ENCODE measurements around the gene MAGI1. TPM values are rescaled to one million over a fixed set of nuclear protein-coding genes. Genes with fewer than 3 reads are reported as not detected.

MAGI1 gene
- polyA plus RNA-seq, 2 donors = 6.0 to 10.6 TPM

DNA sequence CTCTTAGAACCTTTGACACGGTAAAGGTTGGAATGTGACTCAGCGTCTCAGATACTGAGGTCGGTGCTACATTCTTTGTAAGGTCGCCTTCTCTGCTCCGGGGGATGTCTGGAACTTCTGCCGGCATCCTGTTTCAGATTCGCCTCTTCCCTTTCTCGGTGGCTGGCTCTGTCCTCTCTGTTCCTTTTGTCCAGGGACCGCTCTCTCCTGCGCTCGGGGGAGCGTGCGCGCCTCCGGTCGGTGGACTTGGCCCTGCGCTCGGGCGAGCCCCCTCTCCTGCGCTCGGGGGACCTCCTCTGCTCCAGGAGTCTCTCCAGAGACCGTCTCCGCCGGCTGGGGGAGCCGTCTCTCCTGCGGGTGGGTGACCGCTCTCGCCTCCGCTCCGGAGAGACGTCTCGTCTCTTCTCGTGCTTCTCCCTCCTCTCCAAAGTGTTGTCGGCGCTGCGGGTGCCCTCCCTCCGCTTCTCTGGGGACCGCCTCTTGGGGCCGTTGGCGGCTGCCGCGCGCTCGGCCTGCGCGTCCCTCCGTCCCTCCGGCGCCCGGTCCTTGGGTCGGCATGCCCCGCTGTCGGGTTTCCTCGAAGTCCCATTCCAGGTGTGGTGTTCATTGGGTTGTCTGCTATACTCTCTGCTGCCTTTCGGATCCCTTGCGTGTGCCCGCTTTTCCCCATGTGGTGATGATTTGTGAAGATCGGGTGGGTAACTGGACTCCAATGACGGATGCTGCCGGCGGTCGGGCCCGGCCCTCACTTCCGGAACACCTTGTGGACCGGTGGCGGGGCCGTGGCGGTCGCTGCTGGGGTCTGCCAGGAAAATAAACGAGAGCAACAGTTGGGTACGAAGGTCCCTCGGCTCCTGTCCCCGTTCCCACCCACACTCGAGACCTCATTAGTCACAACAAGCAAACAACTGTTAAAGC, 682.1 kb downstream of the MAGI1 start:
- Histone ChIP-seq H3K27ac (ENCODE audit: low read depth in 2 of 2, low read length in 1 of 2) (no peak overlapping the region), H3K4me3 (ENCODE audit: low read depth in 1 of 2, low read length in 2 of 2) (no peak overlapping the region), H3K36me3 (ENCODE audit: control insufficient read depth in 2 of 2, insufficient read depth in 2 of 2, low read length in 1 of 2) (peaks cover 3 to 5% of the 10 kb centered on the region in 2 donors), H3K27me3 (ENCODE audit: control insufficient read depth in 1 of 2, insufficient read depth in 2 of 2, low read length in 2 of 2) (no peaks in the 10 kb centered on the region), H3K4me1 (ENCODE audit: control insufficient read depth in 2 of 2, insufficient read depth in 2 of 2, low read length in 1 of 2) (no peaks in the 10 kb centered on the region), H3K9me3 (ENCODE audit: control insufficient read depth in 2 of 2, insufficient read depth in 1 of 2, low read depth in 1 of 2, low read length in 1 of 2) (no peaks in the 10 kb centered on the region)
- 62 to 63% methylated on average over 74 of the region's 74 CpGs for WGBS, 2 donors

DNA sequence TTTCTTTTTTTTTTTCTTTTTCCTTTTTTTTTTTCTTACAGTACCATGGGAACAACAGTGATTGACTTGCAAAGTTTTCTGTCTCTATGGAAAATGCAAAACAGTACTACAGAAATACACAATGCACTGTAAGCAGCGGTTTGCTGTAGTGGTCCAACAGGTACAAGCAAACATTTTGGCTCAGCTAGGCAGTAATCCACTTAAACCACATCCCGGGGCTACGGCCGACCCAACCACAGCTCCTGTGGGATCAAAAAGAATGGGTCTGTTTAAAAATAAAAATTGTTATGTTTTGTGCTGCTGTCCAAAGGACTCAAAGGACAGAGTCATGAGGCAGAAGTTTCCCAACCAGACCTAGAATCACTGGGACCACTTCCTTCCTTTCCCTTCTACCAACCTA, 683.8 kb downstream of the MAGI1 start:
- WGBS, 2 donors = 76 to 82% methylated on average over 4 of the region's 4 CpGs
- Histone ChIP-seq H3K4me3 (ENCODE audit: low read depth in 1 of 2, low read length in 2 of 2) (no peak overlapping the region), H3K4me1 (ENCODE audit: control insufficient read depth in 2 of 2, insufficient read depth in 2 of 2, low read length in 1 of 2) (no peaks in the 10 kb centered on the region), H3K27ac (ENCODE audit: low read depth in 2 of 2, low read length in 1 of 2) (no peak overlapping the region), H3K36me3 (ENCODE audit: control insufficient read depth in 2 of 2, insufficient read depth in 2 of 2, low read length in 1 of 2) (peaks cover 3 to 5% of the 10 kb centered on the region in 2 donors), H3K9me3 (ENCODE audit: control insufficient read depth in 2 of 2, insufficient read depth in 1 of 2, low read depth in 1 of 2, low read length in 1 of 2) (no peaks in the 10 kb centered on the region), H3K27me3 (ENCODE audit: control insufficient read depth in 1 of 2, insufficient read depth in 2 of 2, low read length in 2 of 2) (no peaks in the 10 kb centered on the region)

DNA sequence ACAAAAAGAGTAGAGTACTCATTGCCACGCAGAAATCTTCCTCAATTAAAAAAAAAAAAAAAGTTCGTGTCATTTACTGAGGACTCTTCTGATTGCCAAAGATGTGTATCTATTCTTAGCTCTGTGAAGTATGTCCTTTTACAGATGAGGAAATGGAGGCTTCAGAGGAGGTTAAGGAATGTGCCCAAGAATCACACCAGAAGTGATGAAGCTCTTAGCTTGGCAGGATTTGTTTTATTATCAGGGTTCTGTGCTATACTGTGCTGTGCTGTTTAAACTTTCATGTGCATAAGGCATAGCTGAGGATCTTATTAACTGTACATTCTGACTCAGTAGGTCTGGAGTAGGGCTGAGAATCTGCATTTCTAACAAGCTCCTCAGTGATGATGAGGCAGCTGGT, 685.8 kb downstream of the MAGI1 start:
- Histone ChIP-seq H3K27ac (ENCODE audit: low read depth in 2 of 2, low read length in 1 of 2) (no peak overlapping the region), H3K27me3 (ENCODE audit: control insufficient read depth in 1 of 2, insufficient read depth in 2 of 2, low read length in 2 of 2) (no peaks in the 10 kb centered on the region), H3K36me3 (ENCODE audit: control insufficient read depth in 2 of 2, insufficient read depth in 2 of 2, low read length in 1 of 2) (peaks cover 0 to 5% of the 10 kb centered on the region in 2 donors), H3K4me1 (ENCODE audit: control insufficient read depth in 2 of 2, insufficient read depth in 2 of 2, low read length in 1 of 2) (no peaks in the 10 kb centered on the region), H3K4me3 (ENCODE audit: low read depth in 1 of 2, low read length in 2 of 2) (no peak overlapping the region), H3K9me3 (ENCODE audit: control insufficient read depth in 2 of 2, insufficient read depth in 1 of 2, low read depth in 1 of 2, low read length in 1 of 2) (no peaks in the 10 kb centered on the region)
- 70 to 74% methylated on average over 2 of the region's 2 CpGs for WGBS, 2 donors

DNA sequence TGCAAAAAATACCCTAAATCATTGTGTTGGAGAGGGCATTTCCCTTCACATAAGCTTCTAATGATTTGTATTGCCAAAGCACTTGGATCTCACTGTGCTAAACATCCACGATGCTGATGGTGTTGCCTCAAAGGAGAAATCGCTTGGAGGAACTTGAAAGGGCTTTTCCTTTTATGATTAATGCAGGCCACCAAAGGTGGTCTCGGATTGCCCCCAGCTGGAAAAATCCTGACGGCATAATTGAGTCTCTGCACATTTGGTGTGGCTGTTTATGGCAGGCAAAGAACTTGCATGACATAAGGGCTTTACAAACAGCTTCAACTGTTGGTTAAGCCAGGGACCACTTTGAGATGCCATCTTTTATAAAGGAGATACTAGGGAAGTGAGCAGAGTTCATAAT, 687.0 kb downstream of the MAGI1 start:
- peaks cover 0 to 5% of the 10 kb centered on the region in 2 donors for H3K36me3 ChIP-seq (ENCODE audit: control insufficient read depth in 2 of 2, insufficient read depth in 2 of 2, low read length in 1 of 2)
- no peak overlapping the region for H3K4me3 ChIP-seq (ENCODE audit: low read depth in 1 of 2, low read length in 2 of 2)
- WGBS, 2 donors = 75% methylated on average over 4 of the region's 4 CpGs
- H3K27ac ChIP-seq (ENCODE audit: low read depth in 2 of 2, low read length in 1 of 2) = no peak overlapping the region
- H3K27me3 ChIP-seq (ENCODE audit: control insufficient read depth in 1 of 2, insufficient read depth in 2 of 2, low read length in 2 of 2) = no peaks in the 10 kb centered on the region
- H3K4me1 ChIP-seq (ENCODE audit: control insufficient read depth in 2 of 2, insufficient read depth in 2 of 2, low read length in 1 of 2) = no peaks in the 10 kb centered on the region
- H3K9me3 ChIP-seq (ENCODE audit: control insufficient read depth in 2 of 2, insufficient read depth in 1 of 2, low read depth in 1 of 2, low read length in 1 of 2) = no peaks in the 10 kb centered on the region

GRCh38 chr3:65350801-65351476, 687.8 kb downstream of the MAGI1 start:
- Histone ChIP-seq H3K9me3 (ENCODE audit: control insufficient read depth in 2 of 2, insufficient read depth in 1 of 2, low read depth in 1 of 2, low read length in 1 of 2) (no peaks in the 10 kb centered on the region), H3K27ac (ENCODE audit: low read depth in 2 of 2, low read length in 1 of 2) (no peak overlapping the region), H3K4me1 (ENCODE audit: control insufficient read depth in 2 of 2, insufficient read depth in 2 of 2, low read length in 1 of 2) (no peaks in the 10 kb centered on the region), H3K36me3 (ENCODE audit: control insufficient read depth in 2 of 2, insufficient read depth in 2 of 2, low read length in 1 of 2) (no peaks in the 10 kb centered on the region), H3K4me3 (ENCODE audit: low read depth in 1 of 2, low read length in 2 of 2) (no peak overlapping the region), H3K27me3 (ENCODE audit: control insufficient read depth in 1 of 2, insufficient read depth in 2 of 2, low read length in 2 of 2) (no peaks in the 10 kb centered on the region)
- 69 to 79% methylated on average over 5 of the region's 5 CpGs for WGBS, 2 donors

- no peak overlapping the region for H3K27ac ChIP-seq (ENCODE audit: low read depth in 2 of 2, low read length in 1 of 2)
- no peaks in the 10 kb centered on the region for H3K4me1 ChIP-seq (ENCODE audit: control insufficient read depth in 2 of 2, insufficient read depth in 2 of 2, low read length in 1 of 2)
- no peak overlapping the region for H3K4me3 ChIP-seq (ENCODE audit: low read depth in 1 of 2, low read length in 2 of 2)
- H3K9me3 ChIP-seq (ENCODE audit: control insufficient read depth in 2 of 2, insufficient read depth in 1 of 2, low read depth in 1 of 2, low read length in 1 of 2) = no peaks in the 10 kb centered on the region
- no peaks in the 10 kb centered on the region for H3K36me3 ChIP-seq (ENCODE audit: control insufficient read depth in 2 of 2, insufficient read depth in 2 of 2, low read length in 1 of 2)
- no peaks in the 10 kb centered on the region for H3K27me3 ChIP-seq (ENCODE audit: control insufficient read depth in 1 of 2, insufficient read depth in 2 of 2, low read length in 2 of 2)
- 73 to 83% methylated on average over 8 of the region's 8 CpGs for WGBS, 2 donors
These were observed 690.2 kb downstream of the MAGI1 start for GRCh38 chr3:65348398-65348995.

- Histone ChIP-seq H3K27ac (ENCODE audit: low read depth in 2 of 2, low read length in 1 of 2) (no peak overlapping the region), H3K36me3 (ENCODE audit: control insufficient read depth in 2 of 2, insufficient read depth in 2 of 2, low read length in 1 of 2) (no peaks in the 10 kb centered on the region), H3K9me3 (ENCODE audit: control insufficient read depth in 2 of 2, insufficient read depth in 1 of 2, low read depth in 1 of 2, low read length in 1 of 2) (no peaks in the 10 kb centered on the region), H3K4me3 (ENCODE audit: low read depth in 1 of 2, low read length in 2 of 2) (no peak overlapping the region), H3K27me3 (ENCODE audit: control insufficient read depth in 1 of 2, insufficient read depth in 2 of 2, low read length in 2 of 2) (no peaks in the 10 kb centered on the region), H3K4me1 (ENCODE audit: control insufficient read depth in 2 of 2, insufficient read depth in 2 of 2, low read length in 1 of 2) (no peaks in the 10 kb centered on the region)
- WGBS, 2 donors = 77 to 86% methylated on average over 1 of the region's 1 CpG
These were observed 691.6 kb downstream of the MAGI1 start for GRCh38 chr3:65347166-65347565.

- WGBS, 2 donors = 97 to 98% methylated on average over 2 of the region's 2 CpGs
- H3K4me3 ChIP-seq (ENCODE audit: low read depth in 1 of 2, low read length in 2 of 2) = no peak overlapping the region
- H3K4me1 ChIP-seq (ENCODE audit: control insufficient read depth in 2 of 2, insufficient read depth in 2 of 2, low read length in 1 of 2) = no peaks in the 10 kb centered on the region
- no peaks in the 10 kb centered on the region for H3K27me3 ChIP-seq (ENCODE audit: control insufficient read depth in 1 of 2, insufficient read depth in 2 of 2, low read length in 2 of 2)
- no peaks in the 10 kb centered on the region for H3K36me3 ChIP-seq (ENCODE audit: control insufficient read depth in 2 of 2, insufficient read depth in 2 of 2, low read length in 1 of 2)
- no peak overlapping the region for H3K27ac ChIP-seq (ENCODE audit: low read depth in 2 of 2, low read length in 1 of 2)
- no peaks in the 10 kb centered on the region for H3K9me3 ChIP-seq (ENCODE audit: control insufficient read depth in 2 of 2, insufficient read depth in 1 of 2, low read depth in 1 of 2, low read length in 1 of 2)
These were observed 693.9 kb downstream of the MAGI1 start for GRCh38 chr3:65344846-65345245.

- 77 to 90% methylated on average over 3 of the region's 3 CpGs for WGBS, 2 donors
- no peak overlapping the region for H3K4me3 ChIP-seq (ENCODE audit: low read depth in 1 of 2, low read length in 2 of 2)
- H3K27me3 ChIP-seq (ENCODE audit: control insufficient read depth in 1 of 2, insufficient read depth in 2 of 2, low read length in 2 of 2) = no peaks in the 10 kb centered on the region
- H3K4me1 ChIP-seq (ENCODE audit: control insufficient read depth in 2 of 2, insufficient read depth in 2 of 2, low read length in 1 of 2) = no peaks in the 10 kb centered on the region
- H3K27ac ChIP-seq (ENCODE audit: low read depth in 2 of 2, low read length in 1 of 2) = no peak overlapping the region
- no peaks in the 10 kb centered on the region for H3K36me3 ChIP-seq (ENCODE audit: control insufficient read depth in 2 of 2, insufficient read depth in 2 of 2, low read length in 1 of 2)
- no peaks in the 10 kb centered on the region for H3K9me3 ChIP-seq (ENCODE audit: control insufficient read depth in 2 of 2, insufficient read depth in 1 of 2, low read depth in 1 of 2, low read length in 1 of 2)
These were observed 694.3 kb downstream of the MAGI1 start for GRCh38 chr3:65344444-65344843.
